ENCODE data around the gene GALNT7. TPM values are rescaled to one million over a fixed set of nuclear protein-coding genes. Genes with fewer than 3 reads are reported as not detected.

The GALNT7 gene
- total RNA-seq, 1 donor from 2014 or later: 22.0 TPM

DNA sequence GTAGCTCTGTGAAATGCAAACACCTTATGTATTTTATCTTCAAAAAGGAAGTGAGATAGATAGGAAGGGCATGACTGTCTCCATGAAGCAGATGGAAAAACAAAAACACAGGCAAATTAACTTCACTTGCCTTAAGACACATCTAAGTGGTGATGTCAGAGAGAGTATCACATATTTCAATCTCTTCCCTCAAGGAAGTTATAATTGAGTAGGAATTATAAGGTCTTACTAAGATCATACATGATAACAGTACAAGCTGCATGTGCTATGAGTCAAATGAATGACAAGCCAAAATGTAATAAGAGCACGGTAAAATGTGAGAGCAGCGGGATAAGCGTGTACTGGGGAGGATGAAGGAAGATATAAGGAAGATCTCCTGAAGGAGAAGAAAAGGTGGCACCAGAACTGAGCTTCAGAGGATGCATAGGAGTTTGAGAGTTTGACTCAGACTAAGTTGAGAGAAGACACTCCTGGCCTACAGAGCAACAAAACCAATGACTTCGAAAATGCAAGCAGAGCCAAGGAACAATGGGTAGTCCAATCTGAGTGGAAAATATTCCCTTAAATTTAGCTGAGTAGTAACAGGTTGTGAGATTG is 43.3 kb upstream of the GALNT7 start:
- no peaks in the 10 kb centered on the region for H3K9me3 ChIP-seq
- ATAC-seq (no peak), DNase-seq (no peak)
- TF ChIP-seq, protein P1, sequence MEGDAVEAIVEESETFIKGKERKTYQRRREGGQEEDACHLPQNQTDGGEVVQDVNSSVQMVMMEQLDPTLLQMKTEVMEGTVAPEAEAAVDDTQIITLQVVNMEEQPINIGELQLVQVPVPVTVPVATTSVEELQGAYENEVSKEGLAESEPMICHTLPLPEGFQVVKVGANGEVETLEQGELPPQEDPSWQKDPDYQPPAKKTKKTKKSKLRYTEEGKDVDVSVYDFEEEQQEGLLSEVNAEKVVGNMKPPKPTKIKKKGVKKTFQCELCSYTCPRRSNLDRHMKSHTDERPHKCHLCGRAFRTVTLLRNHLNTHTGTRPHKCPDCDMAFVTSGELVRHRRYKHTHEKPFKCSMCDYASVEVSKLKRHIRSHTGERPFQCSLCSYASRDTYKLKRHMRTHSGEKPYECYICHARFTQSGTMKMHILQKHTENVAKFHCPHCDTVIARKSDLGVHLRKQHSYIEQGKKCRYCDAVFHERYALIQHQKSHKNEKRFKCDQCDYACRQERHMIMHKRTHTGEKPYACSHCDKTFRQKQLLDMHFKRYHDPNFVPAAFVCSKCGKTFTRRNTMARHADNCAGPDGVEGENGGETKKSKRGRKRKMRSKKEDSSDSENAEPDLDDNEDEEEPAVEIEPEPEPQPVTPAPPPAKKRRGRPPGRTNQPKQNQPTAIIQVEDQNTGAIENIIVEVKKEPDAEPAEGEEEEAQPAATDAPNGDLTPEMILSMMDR (IDR thresholded peaks at IDR 0.05): no peak
- no peaks in the 10 kb centered on the region for H3K27me3 ChIP-seq (ENCODE audit: low read depth)
- no peak overlapping the region for H3K4me3 ChIP-seq
- intact Hi-C loops (cut with DNase I): no loop called here
- H3K36me3 ChIP-seq: no peaks in the 10 kb centered on the region
- no peaks in the 10 kb centered on the region for H3K4me1 ChIP-seq
- H3K27ac ChIP-seq: no peak overlapping the region

DNA sequence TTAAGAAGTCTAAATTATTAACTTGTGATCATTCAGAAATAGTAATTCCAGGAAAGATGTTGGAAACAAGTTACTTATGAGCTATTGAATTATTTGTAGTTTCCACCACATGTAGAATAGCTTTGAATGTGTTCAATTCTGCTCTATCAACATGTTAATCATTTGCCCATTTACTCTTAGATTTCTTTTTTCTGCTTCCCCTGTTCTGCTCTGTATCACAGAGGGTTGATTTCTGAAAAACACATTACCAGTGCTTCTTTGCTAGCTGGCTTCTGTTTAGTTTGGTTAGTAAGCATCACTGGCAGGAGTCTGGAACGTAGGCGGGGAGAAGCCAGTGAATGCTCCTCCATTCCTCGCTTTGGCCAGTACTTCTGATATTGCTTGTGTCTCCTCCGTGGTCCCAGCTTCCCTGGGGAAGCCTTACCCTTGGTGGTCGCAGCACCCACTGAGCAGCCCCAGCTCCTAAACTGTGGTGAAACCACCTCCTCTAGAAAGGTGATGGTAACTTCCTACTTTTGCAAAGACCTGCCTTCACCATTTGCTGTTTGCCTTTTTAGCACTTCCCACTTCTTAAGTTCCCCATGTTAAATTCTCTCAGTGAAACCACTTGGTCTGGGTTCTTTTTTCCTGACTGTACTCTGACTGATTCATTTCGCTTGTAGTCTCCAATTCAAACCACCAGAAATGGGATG is 40.3 kb upstream of the GALNT7 start:
- no peak overlapping the region for H3K27ac ChIP-seq
- no peak for ATAC-seq
- H3K4me3 ChIP-seq: no peak overlapping the region
- TF ChIP-seq, protein P1 (IDR thresholded peaks at IDR 0.05): no peak
- H3K4me1 ChIP-seq: no peaks in the 10 kb centered on the region
- no peak for DNase-seq
- H3K36me3 ChIP-seq: no peaks in the 10 kb centered on the region
- intact Hi-C loops (cut with DNase I): no loop called here
- H3K27me3 ChIP-seq (ENCODE audit: low read depth): no peaks in the 10 kb centered on the region
- no peaks in the 10 kb centered on the region for H3K9me3 ChIP-seq

DNA sequence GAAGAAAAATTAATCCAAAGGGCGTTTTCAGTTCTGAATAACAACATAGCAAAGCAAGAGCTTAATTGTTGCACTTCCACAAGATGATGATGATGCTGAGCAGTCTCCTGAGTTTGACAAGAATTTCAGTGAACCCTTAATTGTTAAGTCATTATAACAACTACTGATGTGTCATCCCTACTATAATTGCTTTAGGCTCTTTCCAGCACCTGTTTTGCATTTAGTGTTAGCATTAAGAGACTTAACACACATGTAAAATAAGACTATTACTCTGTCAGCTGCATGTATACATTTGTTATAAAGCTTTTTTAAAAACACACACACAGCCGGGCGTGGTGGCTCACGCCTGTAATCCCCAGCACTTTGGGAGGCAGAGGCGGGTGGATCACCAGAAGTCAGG is 37.9 kb upstream of the GALNT7 start:
- no peak for ATAC-seq
- H3K36me3 ChIP-seq: no peaks in the 10 kb centered on the region
- H3K27me3 ChIP-seq (ENCODE audit: low read depth): no peaks in the 10 kb centered on the region
- no peaks in the 10 kb centered on the region for H3K9me3 ChIP-seq
- DNase-seq: no peak
- H3K27ac ChIP-seq: no peak overlapping the region
- H3K4me1 ChIP-seq: no peaks in the 10 kb centered on the region
- intact Hi-C loops (cut with DNase I): no loop called here
- no peak overlapping the region for H3K4me3 ChIP-seq
- TF ChIP-seq, protein P1 (IDR thresholded peaks at IDR 0.05): no peak

DNA sequence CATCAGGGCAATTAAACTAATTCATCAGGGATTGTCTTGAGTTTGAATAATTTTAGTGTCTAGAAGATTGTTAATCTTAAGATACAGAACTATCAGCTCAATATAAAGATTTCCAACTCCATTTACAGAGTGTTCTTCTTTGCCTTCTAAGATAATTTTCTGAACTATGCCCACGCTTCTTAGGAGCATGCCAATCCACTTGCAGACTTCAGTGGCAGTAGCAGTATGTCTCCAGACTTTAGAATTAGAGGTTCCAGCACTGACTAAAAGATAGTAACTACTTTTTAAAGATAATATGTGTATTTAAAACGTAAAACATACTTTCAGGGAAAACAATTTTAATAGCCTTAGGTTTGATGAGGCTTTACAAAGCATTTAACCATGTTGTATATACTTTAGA is 34.2 kb upstream of the GALNT7 start:
- no peak for ATAC-seq
- no peaks in the 10 kb centered on the region for H3K27me3 ChIP-seq (ENCODE audit: low read depth)
- H3K4me1 ChIP-seq: no peaks in the 10 kb centered on the region
- DNase-seq: no peak
- no peak overlapping the region for H3K27ac ChIP-seq
- H3K36me3 ChIP-seq: no peaks in the 10 kb centered on the region
- TF ChIP-seq, protein P1 (IDR thresholded peaks at IDR 0.05): no peak
- no peaks in the 10 kb centered on the region for H3K9me3 ChIP-seq
- no peak overlapping the region for H3K4me3 ChIP-seq
- intact Hi-C loops (cut with DNase I): no loop called here

DNA sequence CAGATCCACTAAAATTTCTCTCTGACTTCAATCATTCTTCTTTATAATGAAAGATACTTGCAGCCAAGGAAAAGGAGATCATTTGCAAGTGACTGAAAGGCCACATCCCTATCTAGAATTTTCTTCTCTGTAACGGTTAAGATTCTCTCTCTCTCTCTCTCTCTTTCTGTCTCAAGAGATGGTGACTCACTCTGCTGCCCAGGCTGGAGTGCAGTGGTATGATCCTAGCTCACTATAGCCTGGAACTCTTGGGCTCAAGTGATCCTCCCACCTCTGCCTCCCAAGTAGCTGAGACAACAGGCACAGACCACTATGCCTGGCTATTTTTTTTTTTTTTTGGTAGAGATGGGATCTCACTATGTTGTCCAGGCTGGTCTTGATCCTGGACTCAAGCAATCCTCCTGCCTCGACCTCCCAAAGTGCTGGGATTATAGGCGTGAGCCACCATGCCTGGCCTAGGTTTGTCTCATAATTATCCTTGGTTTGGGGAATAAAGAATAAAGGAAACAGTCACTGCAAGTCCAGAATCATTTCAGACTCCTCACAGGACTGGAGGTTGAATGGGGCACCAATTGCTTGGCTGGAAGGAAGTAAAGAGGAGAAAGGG is 33.3 kb upstream of the GALNT7 start:
- intact Hi-C loops (cut with DNase I): no loop called here
- Histone ChIP-seq H3K4me1 (no peaks in the 10 kb centered on the region), H3K36me3 (no peaks in the 10 kb centered on the region), H3K27me3 (ENCODE audit: low read depth) (no peaks in the 10 kb centered on the region), H3K4me3 (no peak overlapping the region), H3K27ac (no peak overlapping the region), H3K9me3 (no peaks in the 10 kb centered on the region)
- ATAC-seq (no peak), DNase-seq (no peak)
- TF ChIP-seq, protein P1 (IDR thresholded peaks at IDR 0.05): no peak

Data from lower lobe of right lung (tissue), 2 donors.